ENCODE results near the gene CMBL. TPM values are rescaled to one million over a fixed set of nuclear protein-coding genes. Genes with fewer than 3 reads are reported as not detected.

CMBL gene
- 34.0 TPM for polyA plus RNA-seq (2013)

- POLR2A ChIA-PET: interaction anchor here (0.6 kb wide), 1 partner anchor 25 kb away, joined by 4 read pairs; no protein-coding TSS in a partner anchor
Observed at GRCh38 chr5:10307206-10308148, at the start of gene CMBL. TSS of gene CMBL (minus strand) at chr5:10307902. CDS start at chr5:10290762, 17,140 bp downstream.

GRCh38 chr5:10355071-10355889 is 47.6 kb upstream of the CMBL start:
- no peaks in the 10 kb centered on the region for H3K36me3 ChIP-seq (ENCODE audit: control insufficient read depth in 4 of 4, insufficient read depth in 4 of 4, low read length in 3 of 4)
- peak; percentile 42 to 77 (median 73) for DNase-seq
- peaks cover 11 to 56% (median 36%) of the 10 kb centered on the region in 4 experiments for H3K4me1 ChIP-seq (ENCODE audit: control extremely low read depth in 1 of 4, control insufficient read depth in 4 of 4, insufficient read depth in 4 of 4, low read length in 3 of 4)
- ChIA-PET POLR2A (no interaction called here), CTCF (interaction anchor here (0.6 to 3.1 kb wide), 6 partner anchors 9 to 71 kb away, joined by 3 to 10 read pairs (median 6); no protein-coding TSS in a partner anchor)
- no peaks in the 10 kb centered on the region for H3K9me3 ChIP-seq (ENCODE audit: control extremely low read depth in 1 of 5, control insufficient read depth in 4 of 5, insufficient read depth in 2 of 5, low read depth in 1 of 5, low read length in 4 of 5)
- peak overlapping the region; percentile 91 to 96 for H3K27ac ChIP-seq (ENCODE audit: insufficient read depth in 1 of 2, low read depth in 1 of 2, low read length in 2 of 2, poor library complexity in 1 of 2, severe bottlenecking in 2 of 2)
- WGBS (ENCODE audit: insufficient coverage): 0% methylated on average over 2 of the region's 16 CpGs
- peak overlapping the region in 6 of 7 experiments; percentile 84 to 100 (median 96) for H3K4me3 ChIP-seq (ENCODE audit: control insufficient read depth in 1 of 7, extremely low read depth in 1 of 7, insufficient read depth in 4 of 7, low read depth in 2 of 7, low read length in 6 of 7)
- no peaks in the 10 kb centered on the region for H3K27me3 ChIP-seq (replicated peaks in 2 of 5; ENCODE audit: control insufficient read depth in 4 of 5, insufficient read depth in 5 of 5, low read length in 4 of 5)

More at GRCh38 chr5:10307206-10308148, at the start of gene CMBL:
- H3K4me1 ChIP-seq (ENCODE audit: control extremely low read depth in 1 of 4, control insufficient read depth in 4 of 4, insufficient read depth in 4 of 4, low read length in 3 of 4): peaks cover 0 to 23% (median 17%) of the 10 kb centered on the region in 4 experiments
- peak within 1 kb of the TSS in 1 of 2 experiments; percentile 79 for H3K27ac ChIP-seq (ENCODE audit: insufficient read depth in 1 of 2, low read depth in 1 of 2, low read length in 2 of 2, poor library complexity in 1 of 2, severe bottlenecking in 2 of 2)
- under 1% methylated on average over 49 of the region's 56 CpGs for WGBS (ENCODE audit: insufficient coverage)
- CTCF ChIA-PET: interaction anchor here (0.7 to 1.8 kb wide), 4 partner anchors 11 to 46 kb away, joined by 3 to 4 read pairs (median 3); partner anchors contain the start of gene MARCHF6
- no peaks in the 10 kb centered on the region for H3K27me3 ChIP-seq (replicated peaks in 2 of 5; ENCODE audit: control insufficient read depth in 4 of 5, insufficient read depth in 5 of 5, low read length in 4 of 5)
- peak within 1 kb of the TSS; percentile 47 to 84 (median 71) for H3K4me3 ChIP-seq (ENCODE audit: control insufficient read depth in 1 of 7, extremely low read depth in 1 of 7, insufficient read depth in 4 of 7, low read depth in 2 of 7, low read length in 6 of 7)
- DNase-seq: peak; percentile 57 to 83 (median 67)
- no peaks in the 10 kb centered on the region for H3K9me3 ChIP-seq (ENCODE audit: control extremely low read depth in 1 of 5, control insufficient read depth in 4 of 5, insufficient read depth in 2 of 5, low read depth in 1 of 5, low read length in 4 of 5)
- H3K36me3 ChIP-seq (ENCODE audit: control insufficient read depth in 4 of 4, insufficient read depth in 4 of 4, low read length in 3 of 4): peaks cover 0 to 3% (median 0%) of the 10 kb centered on the region in 4 experiments

- DNase-seq: peak; percentile 45 to 65 (median 56)
- H3K9me3 ChIP-seq (ENCODE audit: control extremely low read depth in 1 of 5, control insufficient read depth in 4 of 5, insufficient read depth in 2 of 5, low read depth in 1 of 5, low read length in 4 of 5): no peaks in the 10 kb centered on the region
- ChIA-PET POLR2A (interaction anchor here (0.6 to 1.1 kb wide), 4 partner anchors 14 to 36 kb away, joined by 3 to 6 read pairs (median 4); no protein-coding TSS in a partner anchor), CTCF (interaction anchor here (0.6 to 3.1 kb wide), 13 partner anchors 10 to 70 kb away, joined by 3 to 10 read pairs (median 4); partner anchors contain the start of gene CMBL)
- peak overlapping the region; percentile 84 to 100 (median 96) for H3K4me3 ChIP-seq (ENCODE audit: control insufficient read depth in 1 of 7, extremely low read depth in 1 of 7, insufficient read depth in 4 of 7, low read depth in 2 of 7, low read length in 6 of 7)
- H3K27ac ChIP-seq (ENCODE audit: insufficient read depth in 1 of 2, low read depth in 1 of 2, low read length in 2 of 2, poor library complexity in 1 of 2, severe bottlenecking in 2 of 2): peak overlapping the region; percentile 91 to 96
- no peaks in the 10 kb centered on the region for H3K36me3 ChIP-seq (ENCODE audit: control insufficient read depth in 4 of 4, insufficient read depth in 4 of 4, low read length in 3 of 4)
- H3K4me1 ChIP-seq (ENCODE audit: control extremely low read depth in 1 of 4, control insufficient read depth in 4 of 4, insufficient read depth in 4 of 4, low read length in 3 of 4): peaks cover 11 to 55% (median 36%) of the 10 kb centered on the region in 4 experiments
- WGBS (ENCODE audit: insufficient coverage): under 1% methylated on average over 50 of the region's 54 CpGs
- H3K27me3 ChIP-seq (replicated peaks in 2 of 5; ENCODE audit: control insufficient read depth in 4 of 5, insufficient read depth in 5 of 5, low read length in 4 of 5): no peaks in the 10 kb centered on the region
Observed at GRCh38 chr5:10354048-10354872, 46.6 kb upstream of the CMBL start.

GRCh38 chr5:10353241-10354047 is 45.7 kb upstream of the CMBL start, which contains the start of gene MARCHF6:
TSS of gene MARCHF6 (plus strand) at chr5:10353695. CDS start at chr5:10353899, 204 bp downstream.
- POLR2A ChIA-PET: interaction anchor here (0.6 to 1.1 kb wide), 6 partner anchors 15 to 53 kb away, joined by 3 to 6 read pairs (median 4); no protein-coding TSS in a partner anchor
- H3K27ac ChIP-seq (ENCODE audit: insufficient read depth in 1 of 2, low read depth in 1 of 2, low read length in 2 of 2, poor library complexity in 1 of 2, severe bottlenecking in 2 of 2): peak within 1 kb of the TSS; percentile 91 to 96
- DNase-seq: peak; percentile 93 to 96 (median 95)
- WGBS (ENCODE audit: insufficient coverage): 0% methylated on average over 82 of the region's 92 CpGs
- H3K4me3 ChIP-seq (ENCODE audit: control insufficient read depth in 1 of 7, extremely low read depth in 1 of 7, insufficient read depth in 4 of 7, low read depth in 2 of 7, low read length in 6 of 7): peak within 1 kb of the TSS; percentile 84 to 100 (median 96)
- peaks cover 11 to 51% (median 36%) of the 10 kb centered on the region in 4 experiments for H3K4me1 ChIP-seq (ENCODE audit: control extremely low read depth in 1 of 4, control insufficient read depth in 4 of 4, insufficient read depth in 4 of 4, low read length in 3 of 4)
- no peaks in the 10 kb centered on the region for H3K27me3 ChIP-seq (replicated peaks in 2 of 5; ENCODE audit: control insufficient read depth in 4 of 5, insufficient read depth in 5 of 5, low read length in 4 of 5)
- H3K9me3 ChIP-seq (ENCODE audit: control extremely low read depth in 1 of 5, control insufficient read depth in 4 of 5, insufficient read depth in 2 of 5, low read depth in 1 of 5, low read length in 4 of 5): no peaks in the 10 kb centered on the region
- CTCF ChIA-PET: interaction anchor here (0.7 to 3.5 kb wide), 12 partner anchors 9 to 70 kb away, joined by 3 to 11 read pairs (median 4); partner anchors contain the start of gene CMBL
- no peaks in the 10 kb centered on the region for H3K36me3 ChIP-seq (ENCODE audit: control insufficient read depth in 4 of 4, insufficient read depth in 4 of 4, low read length in 3 of 4)

GRCh38 chr5:10352430-10353240 is 44.9 kb upstream of the CMBL start:
- Histone ChIP-seq H3K27ac (ENCODE audit: insufficient read depth in 1 of 2, low read depth in 1 of 2, low read length in 2 of 2, poor library complexity in 1 of 2, severe bottlenecking in 2 of 2) (peak overlapping the region; percentile 91 to 96), H3K4me3 (ENCODE audit: control insufficient read depth in 1 of 7, extremely low read depth in 1 of 7, insufficient read depth in 4 of 7, low read depth in 2 of 7, low read length in 6 of 7) (peak overlapping the region; percentile 84 to 100 (median 96)), H3K36me3 (ENCODE audit: control insufficient read depth in 4 of 4, insufficient read depth in 4 of 4, low read length in 3 of 4) (no peaks in the 10 kb centered on the region), H3K9me3 (ENCODE audit: control extremely low read depth in 1 of 5, control insufficient read depth in 4 of 5, insufficient read depth in 2 of 5, low read depth in 1 of 5, low read length in 4 of 5) (no peaks in the 10 kb centered on the region), H3K4me1 (ENCODE audit: control extremely low read depth in 1 of 4, control insufficient read depth in 4 of 4, insufficient read depth in 4 of 4, low read length in 3 of 4) (peaks cover 11 to 44% (median 30%) of the 10 kb centered on the region in 4 experiments), H3K27me3 (replicated peaks in 2 of 5; ENCODE audit: control insufficient read depth in 4 of 5, insufficient read depth in 5 of 5, low read length in 4 of 5) (no peaks in the 10 kb centered on the region)
- ChIA-PET CTCF (interaction anchor here (0.7 to 3.5 kb wide), 11 partner anchors 10 to 69 kb away, joined by 3 to 11 read pairs (median 4); partner anchors contain the start of gene CMBL), POLR2A (interaction anchor here (0.8 to 1.1 kb wide), 5 partner anchors 15 to 53 kb away, joined by 3 to 6 read pairs (median 4); no protein-coding TSS in a partner anchor)
- DNase-seq: peak; percentile 89 to 99 (median 98)
- whole genome bisulfite sequencing (ENCODE audit: insufficient coverage): 27% methylated on average over 11 of the region's 19 CpGs

Data from common myeloid progenitor, CD34-positive (primary cell).